Neural progenitor cell (in vitro differentiated cells): ENCODE results near the gene ZFAND3.

ENCODE experiments used
- EZH2 ChIP-seq: fragments of 200-600 bp; sonication (generic); IDR thresholded peaks from 2 replicates; pipeline ENCODE4 v1.6.1; 2017; ENCODE audit warnings: antibody characterized with exemption, mild to moderate bottlenecking, moderate library complexity
- TF ChIP-seq, protein P1 (sequence below): fragments of 200-600 bp; sonication (generic); IDR thresholded peaks from 2 replicates; pipeline ENCODE4 v1.5.1; 2017; ENCODE audit warnings: antibody characterized with exemption, mild to moderate bottlenecking

DNA sequence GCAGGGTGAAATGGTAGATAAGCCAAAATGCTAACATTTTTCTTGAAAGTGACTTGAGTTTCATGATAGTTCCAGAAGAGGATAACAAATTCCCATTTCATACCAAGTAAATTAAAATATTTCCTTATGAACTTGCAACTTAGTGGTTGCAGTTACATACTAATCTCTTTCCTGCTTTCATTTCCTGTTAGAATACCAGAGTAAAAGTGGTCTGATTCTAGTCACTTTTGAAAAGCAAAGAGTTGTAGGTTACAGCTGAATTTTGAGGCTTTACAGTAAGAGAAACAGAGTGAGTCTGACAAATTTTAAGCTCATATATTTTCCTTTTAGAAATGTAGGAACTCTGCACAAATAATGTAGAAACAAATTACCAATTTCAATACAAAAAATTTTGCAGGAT lies 117.4 kb downstream of the ZFAND3 start:
- TF ChIP-seq EZH2 = no peak
- TF ChIP-seq, protein P1, sequence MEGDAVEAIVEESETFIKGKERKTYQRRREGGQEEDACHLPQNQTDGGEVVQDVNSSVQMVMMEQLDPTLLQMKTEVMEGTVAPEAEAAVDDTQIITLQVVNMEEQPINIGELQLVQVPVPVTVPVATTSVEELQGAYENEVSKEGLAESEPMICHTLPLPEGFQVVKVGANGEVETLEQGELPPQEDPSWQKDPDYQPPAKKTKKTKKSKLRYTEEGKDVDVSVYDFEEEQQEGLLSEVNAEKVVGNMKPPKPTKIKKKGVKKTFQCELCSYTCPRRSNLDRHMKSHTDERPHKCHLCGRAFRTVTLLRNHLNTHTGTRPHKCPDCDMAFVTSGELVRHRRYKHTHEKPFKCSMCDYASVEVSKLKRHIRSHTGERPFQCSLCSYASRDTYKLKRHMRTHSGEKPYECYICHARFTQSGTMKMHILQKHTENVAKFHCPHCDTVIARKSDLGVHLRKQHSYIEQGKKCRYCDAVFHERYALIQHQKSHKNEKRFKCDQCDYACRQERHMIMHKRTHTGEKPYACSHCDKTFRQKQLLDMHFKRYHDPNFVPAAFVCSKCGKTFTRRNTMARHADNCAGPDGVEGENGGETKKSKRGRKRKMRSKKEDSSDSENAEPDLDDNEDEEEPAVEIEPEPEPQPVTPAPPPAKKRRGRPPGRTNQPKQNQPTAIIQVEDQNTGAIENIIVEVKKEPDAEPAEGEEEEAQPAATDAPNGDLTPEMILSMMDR = no peak
